ENCODE data around the gene SPEN.

DNA sequence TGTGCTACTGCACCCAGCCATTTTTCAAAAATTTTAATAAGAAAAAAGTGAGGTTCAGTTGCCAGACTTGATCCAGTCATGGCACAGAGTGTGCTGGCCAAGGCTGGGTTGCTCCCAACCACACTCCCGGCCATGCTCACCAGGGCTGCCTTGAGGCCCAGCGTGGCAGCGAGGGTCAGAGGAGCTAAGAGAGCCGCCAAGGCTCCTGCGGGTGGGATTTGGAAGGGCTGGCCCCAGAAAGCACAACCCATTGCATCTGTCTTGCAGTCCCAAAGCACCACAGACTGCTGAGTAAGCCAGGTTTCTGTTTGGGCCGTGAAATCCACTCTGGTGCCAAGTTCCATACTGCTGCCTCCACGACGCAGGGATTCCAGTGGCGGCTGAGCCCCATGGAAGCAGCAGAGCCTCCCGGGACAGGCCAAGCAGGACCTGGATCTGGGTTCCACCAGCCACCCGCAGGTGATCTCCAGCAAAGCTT is 105.8 kb downstream of the SPEN start:
- TF ChIP-seq, protein P1, sequence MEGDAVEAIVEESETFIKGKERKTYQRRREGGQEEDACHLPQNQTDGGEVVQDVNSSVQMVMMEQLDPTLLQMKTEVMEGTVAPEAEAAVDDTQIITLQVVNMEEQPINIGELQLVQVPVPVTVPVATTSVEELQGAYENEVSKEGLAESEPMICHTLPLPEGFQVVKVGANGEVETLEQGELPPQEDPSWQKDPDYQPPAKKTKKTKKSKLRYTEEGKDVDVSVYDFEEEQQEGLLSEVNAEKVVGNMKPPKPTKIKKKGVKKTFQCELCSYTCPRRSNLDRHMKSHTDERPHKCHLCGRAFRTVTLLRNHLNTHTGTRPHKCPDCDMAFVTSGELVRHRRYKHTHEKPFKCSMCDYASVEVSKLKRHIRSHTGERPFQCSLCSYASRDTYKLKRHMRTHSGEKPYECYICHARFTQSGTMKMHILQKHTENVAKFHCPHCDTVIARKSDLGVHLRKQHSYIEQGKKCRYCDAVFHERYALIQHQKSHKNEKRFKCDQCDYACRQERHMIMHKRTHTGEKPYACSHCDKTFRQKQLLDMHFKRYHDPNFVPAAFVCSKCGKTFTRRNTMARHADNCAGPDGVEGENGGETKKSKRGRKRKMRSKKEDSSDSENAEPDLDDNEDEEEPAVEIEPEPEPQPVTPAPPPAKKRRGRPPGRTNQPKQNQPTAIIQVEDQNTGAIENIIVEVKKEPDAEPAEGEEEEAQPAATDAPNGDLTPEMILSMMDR (conservative IDR thresholded peaks at IDR 0.05; ENCODE audit: low read length) = no peak
- no peak for TF ChIP-seq EZH2phosphoT487 (IDR thresholded peaks at IDR 0.05; ENCODE audit: borderline replicate concordance)
